Tibial artery (tissue), 4 donors: Measurements from ENCODE around the gene GREM1.

Experiments used
- DNase-seq, 2 donors: peaks; one replicate each; pipeline ENCODE4 v3.0.0-alpha.2; 2019
- H3K27ac ChIP-seq, 2 donors: fragments of 200-600 bp; sonication (generic) in 1 of 2; 1 replicate in 1 of 2; 2 replicates in 1 of 2; pipeline ENCODE4 v1.5.1; 2018 to 2019; ENCODE audit warnings: mild to moderate bottlenecking in 1 of 2
- H3K27me3 ChIP-seq, 2 donors: fragments of 200-600 bp; sonication (generic) in 1 of 2; one replicate each; pipeline versions ENCODE4 v1.5.1 to v1.6.0; 2016 to 2019
- H3K36me3 ChIP-seq, 3 donors: fragments of 200-600 bp; sonication (generic) in 2 of 3; one replicate each; pipeline ENCODE4 v1.5.1; 2016 to 2019; ENCODE audit warnings: mild to moderate bottlenecking in 2 of 3
- H3K4me1 ChIP-seq, 4 donors: fragments of 200-600 bp; sonication (generic) in 2 of 4; 1 replicate in 3 of 4; 2 replicates in 1 of 4; pipeline ENCODE4 v1.5.1; 2016 to 2019
- H3K4me3 ChIP-seq, 2 donors: fragments of 200-600 bp; sonication (generic) in 1 of 2; 1 replicate in 1 of 2; 2 replicates in 1 of 2; pipeline ENCODE4 v1.5.1; 2018 to 2019; ENCODE audit warnings: mild to moderate bottlenecking in 2 of 2
- H3K9me3 ChIP-seq, 3 donors: fragments of 200-600 bp; sonication (generic) in 1 of 3; one replicate each; pipeline ENCODE4 v1.5.1; 2016 to 2019
- CTCF ChIP-seq, 2 experiments: fragments of 200-600 bp in 1 of 2; fragments of 450-650 bp in 1 of 2; IDR thresholded peaks; one replicate each; pipeline ENCODE4 v1.5.1; 2017 to 2019; ENCODE audit warnings: antibody characterized with exemption in 2 of 2, mild to moderate bottlenecking in 1 of 2, moderate library complexity in 1 of 2
- intact Hi-C: fragments of 100-400 bp; cut with DNase I; formaldehyde crosslinking; loops from one replicate; pipeline ENCODE4 v1.15.0; 2023; ENCODE audit warnings: low total_unique reads

GREM1 gene

GRCh38 chr15:32682977-32683630 lies 34.7 kb upstream of the GREM1 start:
- H3K9me3 ChIP-seq: no peaks in the 10 kb centered on the region
- no peaks in the 10 kb centered on the region for H3K27me3 ChIP-seq
- H3K4me3 ChIP-seq: no peak overlapping the region
- H3K4me1 ChIP-seq: peaks cover 0 to 11% (median 3%) of the 10 kb centered on the region in 4 donors
- no peak for TF ChIP-seq CTCF (IDR thresholded peaks at IDR 0.05)
- no peaks in the 10 kb centered on the region for H3K36me3 ChIP-seq
- intact Hi-C loops: no loop called here
- H3K27ac ChIP-seq: no peak overlapping the region
- no peak for DNase-seq

- DNase-seq: peak in 1 of 2 donors; percentile 50
These were observed 33.8 kb upstream of the GREM1 start for GRCh38 chr15:32683906-32684584.

GRCh38 chr15:32685576-32685975 lies 32.2 kb upstream of the GREM1 start:
- no peak overlapping the region for H3K4me3 ChIP-seq
- TF ChIP-seq CTCF (IDR thresholded peaks at IDR 0.05): no peak
- H3K27ac ChIP-seq: no peak overlapping the region
- intact Hi-C loops: no loop called here
- H3K4me1 ChIP-seq: peaks cover 0 to 11% (median 3%) of the 10 kb centered on the region in 4 donors
- no peak for DNase-seq
- H3K9me3 ChIP-seq: no peaks in the 10 kb centered on the region
- no peaks in the 10 kb centered on the region for H3K27me3 ChIP-seq
- H3K36me3 ChIP-seq: no peaks in the 10 kb centered on the region

More at GRCh38 chr15:32683906-32684584, 33.8 kb upstream of the GREM1 start:
- H3K27me3 ChIP-seq: no peaks in the 10 kb centered on the region
- no peaks in the 10 kb centered on the region for H3K9me3 ChIP-seq
- TF ChIP-seq CTCF (IDR thresholded peaks at IDR 0.05): no peak
- peaks cover 0 to 11% (median 3%) of the 10 kb centered on the region in 4 donors for H3K4me1 ChIP-seq
- no peak overlapping the region for H3K27ac ChIP-seq
- intact Hi-C loops: no loop called here
- H3K4me3 ChIP-seq: no peak overlapping the region
- H3K36me3 ChIP-seq: no peaks in the 10 kb centered on the region

- Histone ChIP-seq H3K4me3 (no peak overlapping the region), H3K27ac (no peak overlapping the region), H3K9me3 (no peaks in the 10 kb centered on the region), H3K4me1 (peaks cover 0 to 3% (median 0%) of the 10 kb centered on the region in 4 donors), H3K36me3 (no peaks in the 10 kb centered on the region), H3K27me3 (no peaks in the 10 kb centered on the region)
- intact Hi-C loops: no loop called here
- no peak for DNase-seq
- no peak for TF ChIP-seq CTCF (IDR thresholded peaks at IDR 0.05)
These were observed 30.2 kb upstream of the GREM1 start for GRCh38 chr15:32687556-32687955.

GRCh38 chr15:32688151-32688639 lies 29.6 kb upstream of the GREM1 start:
- H3K4me1 ChIP-seq: no peaks in the 10 kb centered on the region
- no peak overlapping the region for H3K27ac ChIP-seq
- H3K9me3 ChIP-seq: no peaks in the 10 kb centered on the region
- H3K27me3 ChIP-seq: no peaks in the 10 kb centered on the region
- intact Hi-C loops: no loop called here
- no peak overlapping the region for H3K4me3 ChIP-seq
- no peak for TF ChIP-seq CTCF (IDR thresholded peaks at IDR 0.05)
- no peaks in the 10 kb centered on the region for H3K36me3 ChIP-seq
- DNase-seq: no peak
